Measurements from ENCODE around the gene SRPX.

DNA sequence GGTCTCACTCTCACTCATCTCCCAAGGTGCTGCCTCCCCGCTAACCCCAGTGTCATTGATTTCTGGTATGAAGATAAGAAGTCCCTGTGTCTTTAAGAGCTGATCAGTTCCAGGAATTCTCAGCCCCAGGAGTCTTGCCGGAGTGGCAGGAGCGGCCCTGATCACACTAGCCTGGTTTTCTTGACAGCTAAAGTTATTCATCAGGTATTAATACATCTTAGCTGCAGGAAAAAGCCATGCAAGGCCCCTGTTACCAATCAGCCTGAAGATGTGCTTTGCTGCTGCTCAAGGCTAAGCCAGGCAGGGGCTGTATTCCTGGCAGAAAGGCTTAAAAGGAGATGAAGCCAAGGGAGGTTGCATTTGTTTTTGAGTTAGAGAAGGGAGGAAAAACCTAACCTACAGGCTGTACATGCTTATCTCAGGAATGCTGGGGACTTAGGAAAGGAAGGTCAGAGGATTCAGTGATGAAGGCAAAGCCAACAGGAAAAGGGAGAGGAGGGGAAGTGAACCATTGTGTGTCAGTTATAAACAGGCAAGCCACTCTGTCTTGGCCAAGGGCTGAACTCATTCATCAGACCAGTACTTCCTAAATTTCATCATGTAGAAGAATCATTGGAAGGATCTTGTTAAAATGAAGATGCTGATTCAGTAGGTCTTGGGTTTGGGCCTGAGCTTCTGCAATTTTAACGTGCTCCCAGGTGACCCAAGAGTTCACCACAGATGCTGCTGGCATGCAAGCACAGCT lies 8.6 kb downstream of the SRPX start:
- TF ChIP-seq, protein P1, sequence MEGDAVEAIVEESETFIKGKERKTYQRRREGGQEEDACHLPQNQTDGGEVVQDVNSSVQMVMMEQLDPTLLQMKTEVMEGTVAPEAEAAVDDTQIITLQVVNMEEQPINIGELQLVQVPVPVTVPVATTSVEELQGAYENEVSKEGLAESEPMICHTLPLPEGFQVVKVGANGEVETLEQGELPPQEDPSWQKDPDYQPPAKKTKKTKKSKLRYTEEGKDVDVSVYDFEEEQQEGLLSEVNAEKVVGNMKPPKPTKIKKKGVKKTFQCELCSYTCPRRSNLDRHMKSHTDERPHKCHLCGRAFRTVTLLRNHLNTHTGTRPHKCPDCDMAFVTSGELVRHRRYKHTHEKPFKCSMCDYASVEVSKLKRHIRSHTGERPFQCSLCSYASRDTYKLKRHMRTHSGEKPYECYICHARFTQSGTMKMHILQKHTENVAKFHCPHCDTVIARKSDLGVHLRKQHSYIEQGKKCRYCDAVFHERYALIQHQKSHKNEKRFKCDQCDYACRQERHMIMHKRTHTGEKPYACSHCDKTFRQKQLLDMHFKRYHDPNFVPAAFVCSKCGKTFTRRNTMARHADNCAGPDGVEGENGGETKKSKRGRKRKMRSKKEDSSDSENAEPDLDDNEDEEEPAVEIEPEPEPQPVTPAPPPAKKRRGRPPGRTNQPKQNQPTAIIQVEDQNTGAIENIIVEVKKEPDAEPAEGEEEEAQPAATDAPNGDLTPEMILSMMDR (IDR thresholded peaks at IDR 0.05), result no peak
- no peak for TF ChIP-seq EZH2 (IDR thresholded peaks at IDR 0.05; ENCODE audit: borderline replicate concordance, insufficient read depth, low read depth, low read length, poor library complexity, severe bottlenecking)

Data from B cell (primary cell).